ENCODE results near the gene SLC22A16. TPM values are rescaled to one million over a fixed set of nuclear protein-coding genes. Genes with fewer than 3 reads are reported as not detected.

Gene SLC22A16
- total and polyA plus RNA-seq, 2 of the 13 experiments (the other 11 are each of a cell fraction or from before 2014, with no cell fraction given), result 0.04 TPM; not detected in 1

DNA sequence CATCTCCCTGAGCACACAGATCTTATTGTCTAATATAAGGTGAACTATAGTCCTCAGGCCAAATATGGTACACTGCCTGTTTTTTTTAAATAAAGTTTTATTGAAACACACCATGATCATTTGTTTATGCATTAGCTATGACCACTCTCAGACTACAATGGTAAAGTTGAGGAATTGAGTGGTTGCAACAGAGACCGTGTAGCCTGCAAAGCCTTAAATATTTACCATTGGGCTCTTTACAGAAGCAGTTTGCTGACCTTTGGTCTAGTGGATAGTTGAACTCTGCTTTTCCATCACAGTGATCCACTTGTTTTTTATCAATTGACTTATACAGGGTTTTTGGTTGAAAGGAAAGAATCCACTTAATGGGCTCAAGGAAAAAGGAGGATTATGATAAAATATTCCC is 91.0 kb downstream of the SLC22A16 start:
- Histone ChIP-seq H3K4me2 (ENCODE audit: low read depth, low read length) (0 out of 2 replicates have a peak overlapping the region, but pooled peaks have one; percentile 23), H4K20me1 (ENCODE audit: insufficient read depth, low read length) (no peaks in the 10 kb centered on the region), H3K36me3 (replicated peaks in 1 of 2; ENCODE audit: control insufficient read depth in 1 of 2, insufficient read depth in 2 of 2, low read length in 2 of 2) (no peaks in the 10 kb centered on the region), H3K27ac (ENCODE audit: extremely low read length, insufficient read depth, low read length) (no peak overlapping the region), H3K9ac (ENCODE audit: insufficient read depth, low read depth, low read length) (no peak overlapping the region), H3K4me1 (ENCODE audit: insufficient read depth, low read length) (peaks cover 48% of the 10 kb centered on the region), H3K4me3 (replicated peaks in 1 of 3; ENCODE audit: insufficient read depth in 1 of 3, low read depth in 2 of 3, low read length in 3 of 3) (no peak overlapping the region), H3K79me2 (ENCODE audit: insufficient read depth, low read length) (no peaks in the 10 kb centered on the region), H2AFZ (ENCODE audit: low read length) (no peak overlapping the region), H3K9me3 (ENCODE audit: low read length) (no peaks in the 10 kb centered on the region), H3K27me3 (ENCODE audit: control insufficient read depth in 1 of 2, insufficient read depth in 2 of 2, low read length in 2 of 2) (no peaks in the 10 kb centered on the region)
- DNase-seq (ENCODE audit: low spot score) (peak; percentile 88), FAIRE-seq (peak; percentile 36), ATAC-seq (peak; percentile 92)
- in situ Hi-C loops (cut with HindIII; ENCODE audit: extremely low pct_ligation_motif_present, low pct_unique_long_range_greater_than_20kb) (loop anchor here (25.0 kb wide), 1 partner anchor 848 kb away; no protein-coding TSS in a partner anchor), intact Hi-C loops (cut with micrococcal nuclease; ENCODE audit: unreplicated experiment) (loop anchor here (5.0 kb wide), 1 partner anchor 333 kb away; no protein-coding TSS in a partner anchor)
- BruUV-seq (replicated peaks), result no TSS peak
- POLR2A ChIA-PET, result interaction anchor here (0.8 kb wide), 1 partner anchor 205 kb away, joined by 3 read pairs; the partner anchor contains the start of gene CDC40
- CTCF ChIA-PET (ENCODE audit: low intra/inter-chr PET ratio, low total read pairs), result no interaction called here
- WGBS (ENCODE audit: low lambda C conversion rate), result 0% methylated on average over 1 of the region's 1 CpG
- peak; percentile 53 for TF ChIP-seq SAP130 (CRISPR knock-in tag; IDR thresholded peaks at IDR 0.05; ENCODE audit: low read depth)
- TF ChIP-seq CEBPG (CRISPR knock-in tag; IDR thresholded peaks at IDR 0.05), result peak; percentile 80
- TF ChIP-seq ZNF772 (CRISPR knock-in tag; IDR thresholded peaks at IDR 0.05), result no peak
- TF ChIP-seq ZFP36L2 (CRISPR knock-in tag; IDR thresholded peaks at IDR 0.05), result no peak
- TF ChIP-seq ZMYM4 (CRISPR knock-in tag; IDR thresholded peaks at IDR 0.05), result peak; percentile 80
- TF ChIP-seq SNAI1 (CRISPR knock-in tag; IDR thresholded peaks at IDR 0.05; ENCODE audit: borderline replicate concordance), result no peak
- no peak for TF ChIP-seq ZNF607 (CRISPR knock-in tag; IDR thresholded peaks at IDR 0.05; ENCODE audit: borderline replicate concordance)
- TF ChIP-seq SIN3B (IDR thresholded peaks at IDR 0.05; ENCODE audit: low read length), result no peak
- no peak for TF ChIP-seq EEA1 (CRISPR knock-in tag; IDR thresholded peaks at IDR 0.05; ENCODE audit: borderline replicate concordance)
- no peak for TF ChIP-seq KMT2B (CRISPR knock-in tag; IDR thresholded peaks at IDR 0.05)
- no peak for TF ChIP-seq GATAD1 (CRISPR knock-in tag; IDR thresholded peaks at IDR 0.05)
- peak; percentile 87 for TF ChIP-seq RXRB (CRISPR knock-in tag; IDR thresholded peaks at IDR 0.05; ENCODE audit: borderline replicate concordance)
- no peak for TF ChIP-seq HMG20B (CRISPR knock-in tag; conservative IDR thresholded peaks at IDR 0.05)
- TF ChIP-seq WIZ (CRISPR knock-in tag; IDR thresholded peaks at IDR 0.05), result no peak; the same call in 1 of the 2 replicates
- TF ChIP-seq, protein P1, sequence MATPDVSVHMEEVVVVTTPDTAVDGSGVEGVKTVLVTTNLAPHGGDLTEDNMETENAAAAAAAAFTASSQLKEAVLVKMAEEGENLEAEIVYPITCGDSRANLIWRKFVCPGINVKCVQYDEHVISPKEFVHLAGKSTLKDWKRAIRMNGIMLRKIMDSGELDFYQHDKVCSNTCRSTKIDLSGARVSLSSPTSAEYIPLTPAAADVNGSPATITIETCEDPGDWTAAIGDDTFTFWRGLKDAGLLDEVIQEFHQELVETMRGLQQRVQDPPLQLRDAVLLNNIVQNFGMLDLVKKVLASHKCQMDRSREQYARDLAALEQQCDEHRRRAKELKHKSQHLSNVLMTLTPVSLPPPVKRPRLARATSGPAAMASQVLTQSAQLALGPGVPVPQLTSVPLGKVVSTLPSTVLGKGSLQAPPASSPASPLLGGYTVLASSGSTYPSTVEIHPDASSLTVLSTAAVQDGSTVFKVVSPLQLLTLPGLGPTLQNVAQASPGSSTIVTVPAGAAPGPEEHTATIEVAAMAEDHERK (CRISPR knock-in tag; IDR thresholded peaks at IDR 0.05; ENCODE audit: low read depth), result no peak
- TF ChIP-seq, protein P2, sequence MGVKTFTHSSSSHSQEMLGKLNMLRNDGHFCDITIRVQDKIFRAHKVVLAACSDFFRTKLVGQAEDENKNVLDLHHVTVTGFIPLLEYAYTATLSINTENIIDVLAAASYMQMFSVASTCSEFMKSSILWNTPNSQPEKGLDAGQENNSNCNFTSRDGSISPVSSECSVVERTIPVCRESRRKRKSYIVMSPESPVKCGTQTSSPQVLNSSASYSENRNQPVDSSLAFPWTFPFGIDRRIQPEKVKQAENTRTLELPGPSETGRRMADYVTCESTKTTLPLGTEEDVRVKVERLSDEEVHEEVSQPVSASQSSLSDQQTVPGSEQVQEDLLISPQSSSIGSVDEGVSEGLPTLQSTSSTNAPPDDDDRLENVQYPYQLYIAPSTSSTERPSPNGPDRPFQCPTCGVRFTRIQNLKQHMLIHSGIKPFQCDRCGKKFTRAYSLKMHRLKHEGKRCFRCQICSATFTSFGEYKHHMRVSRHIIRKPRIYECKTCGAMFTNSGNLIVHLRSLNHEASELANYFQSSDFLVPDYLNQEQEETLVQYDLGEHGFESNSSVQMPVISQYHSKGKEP (CRISPR knock-in tag; IDR thresholded peaks at IDR 0.05), result no peak
- TF ChIP-seq ZNF788 (CRISPR knock-in tag; IDR thresholded peaks at IDR 0.05; ENCODE audit: borderline replicate concordance), result no peak
- no peak for TF ChIP-seq NR2F2 (IDR thresholded peaks at IDR 0.05; ENCODE audit: borderline replicate concordance, low read depth)
- no peak; the same call in 1 of the 2 replicates for TF ChIP-seq SALL1 (CRISPR knock-in tag; IDR thresholded peaks at IDR 0.05)
- no peak for TF ChIP-seq HDAC1 (CRISPR knock-in tag; IDR thresholded peaks at IDR 0.05)
- no peak for TF ChIP-seq ZNF558 (CRISPR knock-in tag; IDR thresholded peaks at IDR 0.05; ENCODE audit: borderline replicate concordance)
- TF ChIP-seq ZKSCAN5 (CRISPR knock-in tag; IDR thresholded peaks at IDR 0.05), result no peak
- no peak for TF ChIP-seq ZNF207 (IDR thresholded peaks at IDR 0.05; ENCODE audit: borderline replicate concordance)
- TF ChIP-seq EHMT2 (IDR thresholded peaks at IDR 0.05; ENCODE audit: borderline replicate concordance, low read depth, low read length), result peak; percentile 95; the same call in 1 of the 2 replicates
- TF ChIP-seq RFX1 (IDR thresholded peaks at IDR 0.05), result no peak
- peak; percentile 65 for TF ChIP-seq GATAD2A (CRISPR knock-in tag; IDR thresholded peaks at IDR 0.05)
- peak; percentile 96 for TF ChIP-seq ZNF644 (CRISPR knock-in tag; IDR thresholded peaks at IDR 0.05; ENCODE audit: low read depth)

Data from HepG2 (cell line).